HepG2 (cell line): ENCODE measurements around the gene CLIP2. TPM values are rescaled to one million over a fixed set of nuclear protein-coding genes. Genes with fewer than 3 reads are reported as not detected.

Experiments
- ATF7 ChIP-seq, 2 experiments: fragments of 450-650 bp in 1 of 2; sonication (generic) in 1 of 2; formaldehyde crosslinking in 1 of 2; IDR thresholded peaks; 2 replicates each; pipeline versions ENCODE4 v1.4.0 to v1.6.1; 2016 to 2020; ENCODE audit warnings: antibody characterized with exemption in 1 of 2, mild to moderate bottlenecking in 1 of 2, missing genetic modification reagents in 1 of 2
- DBP ChIP-seq: sonication (generic); formaldehyde crosslinking; IDR thresholded peaks from 2 replicates; pipeline ENCODE4 v1.4.0; 2020; ENCODE audit warnings: missing genetic modification reagents; ENCODE audit errors: not compliant biosample characterization
- GABPB1 ChIP-seq: IDR thresholded peaks from 2 replicates; pipeline ENCODE4 v1.6.1; 2016; ENCODE audit warnings: mild to moderate bottlenecking, missing genetic modification reagents, moderate library complexity, missing compliant biosample characterization
- GFI1 ChIP-seq: sonication (generic); formaldehyde crosslinking; IDR thresholded peaks from 2 replicates; pipeline ENCODE4 v1.5.0; 2020; ENCODE audit warnings: missing genetic modification reagents, mild to moderate bottlenecking, borderline replicate concordance
- MIXL1 ChIP-seq: IDR thresholded peaks from 2 replicates; pipeline ENCODE4 v1.6.1; 2016
- MNT ChIP-seq: fragments of 450-650 bp; IDR thresholded peaks from 2 replicates; pipeline ENCODE4 v1.6.1; 2016
- NONO ChIP-seq, 2 experiments: fragments of 450-650 bp in 1 of 2; sonication (generic) in 1 of 2; formaldehyde crosslinking in 1 of 2; IDR thresholded peaks in 1 of 2; conservative IDR thresholded peaks in 1 of 2; 2 replicates each; pipeline versions ENCODE4 v1.6.1 to v1.8.0; 2017 to 2022; ENCODE audit warnings: mild to moderate bottlenecking in 1 of 2, missing genetic modification reagents in 1 of 2, moderate library complexity in 1 of 2
- PRMT3 ChIP-seq: sonication (generic); formaldehyde crosslinking; IDR thresholded peaks from 2 replicates; pipeline ENCODE4 v1.8.1; 2022; ENCODE audit warnings: low read depth, mild to moderate bottlenecking, moderate library complexity, missing genetic modification reagents, borderline replicate concordance
- RAD51 ChIP-seq: fragments of 450-650 bp; IDR thresholded peaks from 2 replicates; pipeline ENCODE4 v1.6.1; 2016; ENCODE audit warnings: borderline replicate concordance
- SAP130 ChIP-seq: IDR thresholded peaks from 2 replicates; pipeline ENCODE4 v1.6.1; 2016; ENCODE audit warnings: low read depth
- SIN3B ChIP-seq: fragments of 150-350 bp; IDR thresholded peaks from 2 replicates; pipeline ENCODE4 v1.6.1; 2014; ENCODE audit warnings: low read length
- SMARCE1 ChIP-seq: fragments of 450-650 bp; IDR thresholded peaks from 2 replicates; pipeline ENCODE4 v1.6.1; 2017; ENCODE audit warnings: borderline replicate concordance
- TFE3 ChIP-seq: IDR thresholded peaks from 2 replicates; pipeline ENCODE4 v1.6.1; 2016
- TP53 ChIP-seq: sonication (generic); formaldehyde crosslinking; conservative IDR thresholded peaks from 2 replicates; pipeline ENCODE4 v1.4.0; 2020; ENCODE audit warnings: missing genetic modification reagents
- XRCC5 ChIP-seq: fragments of 200-400 bp; formaldehyde crosslinking; optimal IDR thresholded peaks from 2 replicates; pipeline ENCODE3; 2017; ENCODE audit warnings: mild to moderate bottlenecking, low read length
- ZNF274 ChIP-seq: sonication (generic); formaldehyde crosslinking; IDR thresholded peaks from 2 replicates; pipeline ENCODE4 v1.5.1; 2020; ENCODE audit warnings: mild to moderate bottlenecking, missing genetic modification reagents
- ZNF362 ChIP-seq: sonication (generic); formaldehyde crosslinking; IDR thresholded peaks from 2 replicates; pipeline ENCODE4 v1.4.0; 2020; ENCODE audit warnings: missing genetic modification reagents, mild to moderate bottlenecking, borderline replicate concordance
- ZNF737 ChIP-seq: sonication (generic); formaldehyde crosslinking; IDR thresholded peaks from 2 replicates; pipeline ENCODE4 v1.5.0; 2020; ENCODE audit warnings: missing genetic modification reagents, mild to moderate bottlenecking, borderline replicate concordance
- ZUFSP ChIP-seq: sonication (generic); formaldehyde crosslinking; IDR thresholded peaks from 2 replicates; pipeline ENCODE4 v1.9.0; 2021; ENCODE audit warnings: missing genetic modification reagents, mild to moderate bottlenecking, borderline replicate concordance
- polyA plus RNA-seq, 8 experiments: library from polyadenylated mRNA; depleted of rRNA in 3 of 8; stranded (reverse) in 7 of 8; unstranded in 1 of 8; fragments of >200 nt; fragmentation: Illumina TruSeq in 4 of 8; extraction: Trizol in 4 of 8; gene quantifications; 2 replicates each; pipeline versions ENCODE4 v1.2.1 to v1.2.3, GENCODE V29; 2011 to 2016; ENCODE audit warnings: low read depth in 4 of 8, missing spikeins in 1 of 8, mixed read lengths in 1 of 8; ENCODE audit not compliant: insufficient read depth in 1 of 8
- total RNA-seq, 5 experiments: library from RNA; depleted of rRNA; stranded (reverse); fragments of >200 nt; fragmentation: Illumina TruSeq; extraction: Trizol; gene quantifications; 2 replicates each; pipeline ENCODE4 v1.2.3, GENCODE V29; 2016; ENCODE audit warnings: low read depth in 1 of 5

The CLIP2 gene
- total and polyA plus RNA-seq, 2 of the 13 experiments (the other 11 are each of a cell fraction or from before 2014, with no cell fraction given) = 6.5 to 17.4 TPM

GRCh38 chr7:74254129-74254857 lies 34.9 kb upstream of the CLIP2 start, which contains the start of gene RFC2 (continued):
- TF ChIP-seq DBP (CRISPR knock-in tag) = no peak
- TF ChIP-seq GABPB1 (CRISPR knock-in tag) = peak; percentile 99
- TF ChIP-seq XRCC5 = peak; percentile 86
- TF ChIP-seq ATF7 (IDR thresholded peaks at IDR 0.05) = no peak
- peak; percentile 46; the same call in 1 of the 2 replicates for TF ChIP-seq ATF7 (CRISPR knock-in tag; IDR thresholded peaks at IDR 0.05)
- peak; percentile 64; the same call in 1 of the 2 replicates for TF ChIP-seq MIXL1 (CRISPR knock-in tag)
- TF ChIP-seq SIN3B = no peak; the same call in 1 of the 2 replicates
- TF ChIP-seq RAD51 = no peak
- TF ChIP-seq TFE3 (CRISPR knock-in tag) = peak; percentile 69
- TF ChIP-seq ZNF737 (CRISPR knock-in tag) = no peak
- peak; percentile 67; the same call in 1 of the 2 replicates for TF ChIP-seq ZNF274
- no peak for TF ChIP-seq TP53
- TF ChIP-seq ZNF362 (CRISPR knock-in tag) = no peak
- no peak for TF ChIP-seq SMARCE1
- no peak for TF ChIP-seq MNT
- no peak for TF ChIP-seq ZUFSP (CRISPR knock-in tag)
- TF ChIP-seq PRMT3 (CRISPR knock-in tag) = no peak
- TF ChIP-seq SAP130 (CRISPR knock-in tag) = peak; percentile 97
- TF ChIP-seq GFI1 (CRISPR knock-in tag) = 0 out of 2 replicates have a peak, but pooled peaks have one; percentile 28
- TF ChIP-seq NONO (IDR thresholded peaks at IDR 0.05) = no peak
- TF ChIP-seq NONO (CRISPR knock-in tag; conservative IDR thresholded peaks at IDR 0.05) = peak; percentile 97
